ENCODE results near the gene GET4.
"Not testable (repeated sequence)": the region's sequence is repeated elsewhere in the genome, so short reads cannot be mapped to it uniquely, and the experiment has no call there.

Gene GET4

GRCh38 chr7:916291-916941, 40.1 kb downstream of the GET4 start:
- no peak for DNase-seq (ENCODE audit: low read depth)

- no peak for DNase-seq (ENCODE audit: low read depth)
Measured at GRCh38 chr7:917255-918117, 41.1 kb downstream of the GET4 start.

- no peak for DNase-seq (ENCODE audit: low read depth)
Measured at GRCh38 chr7:918118-918425, 41.7 kb downstream of the GET4 start.

- DNase-seq (ENCODE audit: low read depth), result no peak
Measured at GRCh38 chr7:918441-919113, 42.2 kb downstream of the GET4 start.

- no peak for DNase-seq (ENCODE audit: low read depth)
Measured at GRCh38 chr7:919114-919442, 42.7 kb downstream of the GET4 start.

- no peak for DNase-seq (ENCODE audit: low read depth)
Measured at GRCh38 chr7:919924-920341, 43.6 kb downstream of the GET4 start.

- no peak for DNase-seq (ENCODE audit: low read depth)
Measured at GRCh38 chr7:920351-921070, 44.2 kb downstream of the GET4 start.

GRCh38 chr7:921071-921461, 44.7 kb downstream of the GET4 start:
- no peak for DNase-seq (ENCODE audit: low read depth)

- DNase-seq (ENCODE audit: low read depth), result no peak
Measured at GRCh38 chr7:921581-922333, 45.4 kb downstream of the GET4 start.

- DNase-seq (ENCODE audit: low read depth), result no peak
Measured at GRCh38 chr7:922334-923107, 46.2 kb downstream of the GET4 start.

- no peak for DNase-seq (ENCODE audit: low read depth)
Measured at GRCh38 chr7:923108-924041, 47.0 kb downstream of the GET4 start.

- DNase-seq (ENCODE audit: low read depth), result not testable (repeated sequence)
Measured at GRCh38 chr7:924042-924441, 47.7 kb downstream of the GET4 start.

- no peak for DNase-seq (ENCODE audit: low read depth)
Measured at GRCh38 chr7:924541-925231, 48.3 kb downstream of the GET4 start.

- no peak for DNase-seq (ENCODE audit: low read depth)
Measured at GRCh38 chr7:925601-926000, 49.2 kb downstream of the GET4 start.

GRCh38 chr7:926061-927030, 50.0 kb downstream of the GET4 start:
- no peak for DNase-seq (ENCODE audit: low read depth)

GRCh38 chr7:927031-927671, 50.8 kb downstream of the GET4 start:
- DNase-seq (ENCODE audit: low read depth), result no peak

- no peak for DNase-seq (ENCODE audit: low read depth)
Measured at GRCh38 chr7:929311-929711, 53.0 kb downstream of the GET4 start.

Measured in stromal cell of bone marrow (primary cell).